ENCODE results near the gene HBG1. TPM values are rescaled to one million over a fixed set of nuclear protein-coding genes. Genes with fewer than 3 reads are reported as not detected.

HBG1 gene
- total RNA-seq, 1 experiment from 2014 or later = not detected

DNA sequence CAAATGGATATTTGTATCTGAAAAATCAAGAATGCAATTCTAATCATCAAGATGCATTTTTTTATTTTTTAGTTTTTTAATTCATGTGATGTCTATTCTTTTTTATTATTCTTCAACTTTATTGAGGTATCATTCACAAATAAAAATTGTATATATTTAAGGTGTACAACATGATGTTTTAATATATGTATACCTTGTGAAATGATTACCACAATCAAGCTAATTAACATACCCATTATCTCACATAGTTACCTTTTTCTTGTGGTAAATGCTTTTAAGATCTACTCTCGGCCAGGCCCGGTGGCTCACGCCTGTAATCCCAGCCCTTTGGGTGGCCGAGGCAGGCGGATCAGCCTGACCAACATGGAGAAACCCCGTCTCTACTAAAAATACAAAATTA, 26.5 kb downstream of the HBG1 start:
- Histone ChIP-seq H2AK5ac (ENCODE audit: insufficient read length, low read length) (no peak overlapping the region), H3K4me2 (ENCODE audit: insufficient read depth, insufficient read length, low read length) (no peak overlapping the region), H3K9ac (ENCODE audit: extremely low read depth, insufficient read length, low read length) (no peak overlapping the region), H4K8ac (replicated peaks; ENCODE audit: insufficient read length, low read depth, low read length) (no peak overlapping the region), H3K14ac (ENCODE audit: insufficient read depth, low read length) (no peak overlapping the region), H4K5ac (ENCODE audit: insufficient read length, low read depth, low read length) (no peak overlapping the region), H3K79me2 (ENCODE audit: insufficient read depth, low read length) (no peaks in the 10 kb centered on the region), H2BK15ac (ENCODE audit: low read depth, low read length) (no peak overlapping the region), H2BK20ac (ENCODE audit: low read depth, low read length, poor library complexity, severe bottlenecking) (no peak overlapping the region), H4K20me1 (ENCODE audit: control insufficient read depth, insufficient read depth, insufficient read length) (no peaks in the 10 kb centered on the region), H2AFZ (ENCODE audit: low read length) (no peak overlapping the region), H3K27ac (ENCODE audit: insufficient read length, low read depth, low read length) (no peak overlapping the region), H3K9me3 (ENCODE audit: control insufficient read depth, low read depth, low read length) (no peaks in the 10 kb centered on the region), H2BK12ac (ENCODE audit: insufficient read length, low read depth, low read length) (no peak overlapping the region), H3K79me1 (ENCODE audit: insufficient read depth, low read depth, low read length, poor library complexity, severe bottlenecking) (no peaks in the 10 kb centered on the region), H2BK120ac (ENCODE audit: low read depth, low read length, poor library complexity, severe bottlenecking) (no peak overlapping the region), H4K91ac (ENCODE audit: insufficient read length, low read depth, low read length) (no peak overlapping the region), H3T11ph (ENCODE audit: low read length) (no peak overlapping the region), H3K4me1 (ENCODE audit: insufficient read depth, low read length) (no peaks in the 10 kb centered on the region), H3K4ac (ENCODE audit: low read depth, low read length) (no peak overlapping the region), H3K27me3 (ENCODE audit: insufficient read depth, low read length) (no peaks in the 10 kb centered on the region), H3K56ac (ENCODE audit: insufficient read length, low read depth, low read length) (no peak overlapping the region), H3K23me2 (ENCODE audit: insufficient read length, low read depth, low read length, poor library complexity, severe bottlenecking) (no peaks in the 10 kb centered on the region), H3K18ac (ENCODE audit: insufficient read length, low read depth, low read length) (no peak overlapping the region), H2BK5ac (ENCODE audit: insufficient read length, low read length) (no peak overlapping the region), H3K23ac (ENCODE audit: insufficient read length, low read depth, low read length) (no peak overlapping the region)
- TF ChIP-seq, protein P1, sequence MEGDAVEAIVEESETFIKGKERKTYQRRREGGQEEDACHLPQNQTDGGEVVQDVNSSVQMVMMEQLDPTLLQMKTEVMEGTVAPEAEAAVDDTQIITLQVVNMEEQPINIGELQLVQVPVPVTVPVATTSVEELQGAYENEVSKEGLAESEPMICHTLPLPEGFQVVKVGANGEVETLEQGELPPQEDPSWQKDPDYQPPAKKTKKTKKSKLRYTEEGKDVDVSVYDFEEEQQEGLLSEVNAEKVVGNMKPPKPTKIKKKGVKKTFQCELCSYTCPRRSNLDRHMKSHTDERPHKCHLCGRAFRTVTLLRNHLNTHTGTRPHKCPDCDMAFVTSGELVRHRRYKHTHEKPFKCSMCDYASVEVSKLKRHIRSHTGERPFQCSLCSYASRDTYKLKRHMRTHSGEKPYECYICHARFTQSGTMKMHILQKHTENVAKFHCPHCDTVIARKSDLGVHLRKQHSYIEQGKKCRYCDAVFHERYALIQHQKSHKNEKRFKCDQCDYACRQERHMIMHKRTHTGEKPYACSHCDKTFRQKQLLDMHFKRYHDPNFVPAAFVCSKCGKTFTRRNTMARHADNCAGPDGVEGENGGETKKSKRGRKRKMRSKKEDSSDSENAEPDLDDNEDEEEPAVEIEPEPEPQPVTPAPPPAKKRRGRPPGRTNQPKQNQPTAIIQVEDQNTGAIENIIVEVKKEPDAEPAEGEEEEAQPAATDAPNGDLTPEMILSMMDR (conservative IDR thresholded peaks at IDR 0.05) = no peak
- H3K4me1 Mint-ChIP-seq = no peaks in the 10 kb centered on the region
- H3K9me3 Mint-ChIP-seq = peaks cover 27 to 31% of the 10 kb centered on the region in 2 experiments
- peaks cover 6 to 24% (median 16%) of the 10 kb centered on the region in 3 experiments; a peak in 6 of 7 replicates for H3K36me3 Mint-ChIP-seq (ENCODE audit: insufficient read depth in 1 of 3, low read depth in 3 of 3)
- DNase-seq = no peak
- 0 out of 7 replicates have a peak overlapping the region, but pooled peaks of 1 of the 3 experiments have one; percentile 55 for H3K27ac Mint-ChIP-seq
- no peak overlapping the region for H3K4me3 Mint-ChIP-seq
- no peaks in the 10 kb centered on the region for H3K27me3 Mint-ChIP-seq (ENCODE audit: low read depth)
- no CpG with 5 or more reads among the region's 6 CpGs for WGBS (ENCODE audit: extremely low coverage, insufficient read length, low lambda C conversion rate)
